ENCODE results near the gene B3GALNT1. TPM values are rescaled to one million over a fixed set of nuclear protein-coding genes. Genes with fewer than 3 reads are reported as not detected.

The B3GALNT1 gene
- total RNA-seq, 1 experiment from 2014 or later = 13.2 TPM

DNA sequence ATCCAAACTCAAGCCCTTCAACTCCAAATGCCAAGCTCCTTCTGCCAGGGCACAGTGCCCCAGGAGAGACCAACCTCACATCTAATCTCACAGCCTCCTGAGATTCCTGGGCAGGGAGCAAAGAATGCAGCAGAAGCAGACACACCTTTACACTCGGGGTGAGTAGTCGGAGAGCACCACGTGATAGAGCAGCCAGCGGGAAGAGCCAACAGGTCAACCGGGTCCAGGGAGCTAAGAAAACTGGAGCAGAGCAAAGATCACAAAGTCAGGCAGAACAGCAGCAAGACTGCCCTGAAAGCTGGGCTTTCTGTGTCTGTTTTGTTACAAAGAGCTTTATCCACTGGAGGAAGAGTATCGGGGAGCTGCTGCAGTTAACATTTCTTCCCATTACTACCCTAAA, 4.2 kb downstream of the B3GALNT1 start:
- no peak overlapping the region for H2BK5ac ChIP-seq (ENCODE audit: insufficient read length, low read length)
- H3K4ac ChIP-seq (ENCODE audit: low read depth, low read length) = no peak overlapping the region

More for the DNA sequence above, 4.2 kb downstream of the B3GALNT1 start:
- peaks cover 6 to 10% of the 10 kb centered on the region in 2 experiments for H3K4me1 Mint-ChIP-seq
- H2BK12ac ChIP-seq (ENCODE audit: insufficient read length, low read depth, low read length) = no peak overlapping the region
- H3K79me2 ChIP-seq (ENCODE audit: insufficient read depth, low read length) = no peaks in the 10 kb centered on the region
- no peak overlapping the region for H4K91ac ChIP-seq (ENCODE audit: insufficient read length, low read depth, low read length)
- TF ChIP-seq, protein P1, sequence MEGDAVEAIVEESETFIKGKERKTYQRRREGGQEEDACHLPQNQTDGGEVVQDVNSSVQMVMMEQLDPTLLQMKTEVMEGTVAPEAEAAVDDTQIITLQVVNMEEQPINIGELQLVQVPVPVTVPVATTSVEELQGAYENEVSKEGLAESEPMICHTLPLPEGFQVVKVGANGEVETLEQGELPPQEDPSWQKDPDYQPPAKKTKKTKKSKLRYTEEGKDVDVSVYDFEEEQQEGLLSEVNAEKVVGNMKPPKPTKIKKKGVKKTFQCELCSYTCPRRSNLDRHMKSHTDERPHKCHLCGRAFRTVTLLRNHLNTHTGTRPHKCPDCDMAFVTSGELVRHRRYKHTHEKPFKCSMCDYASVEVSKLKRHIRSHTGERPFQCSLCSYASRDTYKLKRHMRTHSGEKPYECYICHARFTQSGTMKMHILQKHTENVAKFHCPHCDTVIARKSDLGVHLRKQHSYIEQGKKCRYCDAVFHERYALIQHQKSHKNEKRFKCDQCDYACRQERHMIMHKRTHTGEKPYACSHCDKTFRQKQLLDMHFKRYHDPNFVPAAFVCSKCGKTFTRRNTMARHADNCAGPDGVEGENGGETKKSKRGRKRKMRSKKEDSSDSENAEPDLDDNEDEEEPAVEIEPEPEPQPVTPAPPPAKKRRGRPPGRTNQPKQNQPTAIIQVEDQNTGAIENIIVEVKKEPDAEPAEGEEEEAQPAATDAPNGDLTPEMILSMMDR (conservative IDR thresholded peaks at IDR 0.05) = no peak
- H3K14ac ChIP-seq (ENCODE audit: insufficient read depth, low read length) = no peak overlapping the region
- no peak overlapping the region for H3T11ph ChIP-seq (ENCODE audit: low read length)
- no peaks in the 10 kb centered on the region for H3K79me1 ChIP-seq (ENCODE audit: insufficient read depth, low read depth, low read length, poor library complexity, severe bottlenecking)
- H2AFZ ChIP-seq (ENCODE audit: low read length) = no peak overlapping the region
- no peak overlapping the region for H3K4me2 ChIP-seq (ENCODE audit: insufficient read depth, insufficient read length, low read length)
- no peak overlapping the region for H3K9ac ChIP-seq (ENCODE audit: extremely low read depth, insufficient read length, low read length)
- peaks cover 8% of the 10 kb centered on the region for H3K23me2 ChIP-seq (ENCODE audit: insufficient read length, low read depth, low read length, poor library complexity, severe bottlenecking)
- no peaks in the 10 kb centered on the region for H3K9me3 ChIP-seq (ENCODE audit: control insufficient read depth, low read depth, low read length)
- no peaks in the 10 kb centered on the region for H4K20me1 ChIP-seq (ENCODE audit: control insufficient read depth, insufficient read depth, insufficient read length)
- no peak overlapping the region for H2BK20ac ChIP-seq (ENCODE audit: low read depth, low read length, poor library complexity, severe bottlenecking)
- no peak overlapping the region for H2BK15ac ChIP-seq (ENCODE audit: low read depth, low read length)
- no peaks in the 10 kb centered on the region for H3K4me1 ChIP-seq (ENCODE audit: insufficient read depth, low read length)
- H3K56ac ChIP-seq (ENCODE audit: insufficient read length, low read depth, low read length) = no peak overlapping the region
- H2BK120ac ChIP-seq (ENCODE audit: low read depth, low read length, poor library complexity, severe bottlenecking) = no peak overlapping the region
- H3K27ac Mint-ChIP-seq = no peak overlapping the region; a peak in 3 of 7 replicates
- H3K4me3 Mint-ChIP-seq = no peak overlapping the region
- no peak for DNase-seq
- no peak overlapping the region for H3K18ac ChIP-seq (ENCODE audit: insufficient read length, low read depth, low read length)
- H3K23ac ChIP-seq (ENCODE audit: insufficient read length, low read depth, low read length) = no peak overlapping the region
- H4K8ac ChIP-seq (replicated peaks; ENCODE audit: insufficient read length, low read depth, low read length) = no peak overlapping the region
- H4K5ac ChIP-seq (ENCODE audit: insufficient read length, low read depth, low read length) = no peak overlapping the region
- H3K9me3 Mint-ChIP-seq = peaks cover 2 to 7% of the 10 kb centered on the region in 2 experiments; a peak in 2 of 5 replicates
- no CpG with 5 or more reads among the region's 6 CpGs for WGBS (ENCODE audit: extremely low coverage, insufficient read length, low lambda C conversion rate)
- peaks cover 0 to 14% (median 6%) of the 10 kb centered on the region in 3 experiments; a peak in 5 of 7 replicates for H3K36me3 Mint-ChIP-seq (ENCODE audit: insufficient read depth in 1 of 3, low read depth in 3 of 3)
- no peak overlapping the region for H2AK5ac ChIP-seq (ENCODE audit: insufficient read length, low read length)
- no peak overlapping the region for H3K27ac ChIP-seq (ENCODE audit: insufficient read length, low read depth, low read length)
- H3K27me3 ChIP-seq (ENCODE audit: insufficient read depth, low read length) = peaks cover 3% of the 10 kb centered on the region; the same call in 1 of the 2 replicates
- H3K27me3 Mint-ChIP-seq (ENCODE audit: low read depth) = peaks cover 22% of the 10 kb centered on the region

Data from H9 (cell line).